HepG2 (cell line): Measurements from ENCODE around the gene TBCEL. TPM values are rescaled to one million over a fixed set of nuclear protein-coding genes. Genes with fewer than 3 reads are reported as not detected.

Source experiments
- AKAP8 ChIP-seq: sonication (generic); formaldehyde crosslinking; IDR thresholded peaks from 2 replicates; pipeline ENCODE4 v1.5.1; 2020; ENCODE audit warnings: mild to moderate bottlenecking, missing genetic modification reagents
- ARID3A ChIP-seq: IDR thresholded peaks from 2 replicates; pipeline ENCODE4 v1.6.1; 2012; ENCODE audit warnings: low read depth, low read length, improper control_type of control experiment
- ATF1 ChIP-seq: IDR thresholded peaks from 2 replicates; pipeline ENCODE4 v1.6.1; 2016; ENCODE audit warnings: mild to moderate bottlenecking, control low read depth
- ATRX ChIP-seq: sonication (generic); formaldehyde crosslinking; IDR thresholded peaks from 2 replicates; pipeline ENCODE4 v1.4.0; 2020; ENCODE audit warnings: missing genetic modification reagents, borderline replicate concordance
- CCDC6 ChIP-seq: sonication (generic); formaldehyde crosslinking; IDR thresholded peaks from 2 replicates; pipeline ENCODE4 v1.8.1; 2022; ENCODE audit warnings: mild to moderate bottlenecking, missing genetic modification reagents, moderate library complexity
- CHCHD3 ChIP-seq: sonication (generic); formaldehyde crosslinking; IDR thresholded peaks from 2 replicates; pipeline ENCODE4 v1.8.0; 2022; ENCODE audit warnings: mild to moderate bottlenecking, missing genetic modification reagents, moderate library complexity
- GATAD1 ChIP-seq: IDR thresholded peaks from 2 replicates; pipeline ENCODE4 v1.6.1; 2016; ENCODE audit warnings: missing genetic modification reagents, missing compliant biosample characterization
- GFI1 ChIP-seq: sonication (generic); formaldehyde crosslinking; IDR thresholded peaks from 2 replicates; pipeline ENCODE4 v1.5.0; 2020; ENCODE audit warnings: missing genetic modification reagents, mild to moderate bottlenecking, borderline replicate concordance
- GLMP ChIP-seq: sonication (generic); formaldehyde crosslinking; IDR thresholded peaks from 2 replicates; pipeline ENCODE4 v1.9.0; 2021; ENCODE audit warnings: missing genetic modification reagents, mild to moderate bottlenecking, borderline replicate concordance
- IKZF4 ChIP-seq: sonication (generic); formaldehyde crosslinking; IDR thresholded peaks from 2 replicates; pipeline ENCODE4 v1.5.1; 2020; ENCODE audit warnings: borderline replicate concordance, mild to moderate bottlenecking, low read depth, missing genetic modification reagents; ENCODE audit errors: not compliant biosample characterization
- MTF2 ChIP-seq: sonication (generic); formaldehyde crosslinking; IDR thresholded peaks from 2 replicates; pipeline ENCODE4 v1.5.0; 2020; ENCODE audit warnings: missing genetic modification reagents, borderline replicate concordance
- POLR2A ChIP-seq, 2 experiments: IDR thresholded peaks; 2 replicates each; pipeline ENCODE4 v1.6.1; 2011; ENCODE audit warnings: low read depth in 2 of 2, low read length in 2 of 2, mild to moderate bottlenecking in 1 of 2, moderate library complexity in 1 of 2; ENCODE audit not compliant: insufficient read depth in 1 of 2
- POLR2AphosphoS2 ChIP-seq: IDR thresholded peaks from 2 replicates; pipeline ENCODE4 v1.6.1; 2011; ENCODE audit warnings: low read depth, low read length, improper control_type of control experiment
- RBM39 ChIP-seq: fragments of 200-400 bp; formaldehyde crosslinking; IDR thresholded peaks from one replicate; pipeline ENCODE4 v1.6.1; 2018; ENCODE audit warnings: antibody characterized with exemption, mild to moderate bottlenecking, low read depth, low read length; ENCODE audit not compliant: poor library complexity, severe bottlenecking
- RXRA ChIP-seq: sonication (generic); formaldehyde crosslinking; IDR thresholded peaks from 2 replicates; pipeline ENCODE4 v1.5.1; 2020; ENCODE audit warnings: missing genetic modification reagents
- SAP130 ChIP-seq: IDR thresholded peaks from 2 replicates; pipeline ENCODE4 v1.6.1; 2016; ENCODE audit warnings: low read depth
- SOX13 ChIP-seq, 3 experiments: fragments of 450-650 bp in 1 of 3; sonication (generic) in 1 of 3; formaldehyde crosslinking in 1 of 3; IDR thresholded peaks in 2 of 3; conservative IDR thresholded peaks in 1 of 3; 2 replicates each; pipeline versions ENCODE4 v1.5.0 to v1.6.1; 2016 to 2020; ENCODE audit warnings: antibody characterized with exemption in 1 of 3, mild to moderate bottlenecking in 1 of 3, missing compliant biosample characterization in 1 of 3, missing genetic modification reagents in 1 of 3, moderate library complexity in 1 of 3
- SSRP1 ChIP-seq: IDR thresholded peaks from 2 replicates; pipeline ENCODE4 v1.6.1; 2016; ENCODE audit warnings: control low read depth
- ZBTB7A ChIP-seq: sonication (generic); formaldehyde crosslinking; IDR thresholded peaks from 2 replicates; pipeline ENCODE4 v1.8.0; 2022; ENCODE audit warnings: mild to moderate bottlenecking, missing genetic modification reagents
- ZFP37 ChIP-seq: sonication (generic); formaldehyde crosslinking; IDR thresholded peaks from 2 replicates; pipeline ENCODE4 v1.4.0; 2020; ENCODE audit warnings: missing genetic modification reagents, borderline replicate concordance
- ZNF121 ChIP-seq: sonication (generic); formaldehyde crosslinking; IDR thresholded peaks from 2 replicates; pipeline ENCODE4 v1.5.0; 2020; ENCODE audit warnings: mild to moderate bottlenecking, missing genetic modification reagents
- ZNF205 ChIP-seq: IDR thresholded peaks from 2 replicates; pipeline ENCODE4 v1.6.1; 2018; ENCODE audit warnings: missing biosample characterization, missing genetic modification reagents
- ZNF431 ChIP-seq: sonication (generic); formaldehyde crosslinking; IDR thresholded peaks from 2 replicates; pipeline ENCODE4 v1.9.0; 2022; ENCODE audit warnings: missing genetic modification reagents, low read depth, mild to moderate bottlenecking, borderline replicate concordance
- ZNF543 ChIP-seq: sonication (generic); formaldehyde crosslinking; IDR thresholded peaks from 2 replicates; pipeline ENCODE4 v1.4.0; 2020; ENCODE audit warnings: mild to moderate bottlenecking, missing genetic modification reagents
- ZNF546 ChIP-seq: sonication (generic); formaldehyde crosslinking; conservative IDR thresholded peaks from 2 replicates; pipeline ENCODE4 v1.8.1; 2023; ENCODE audit warnings: mild to moderate bottlenecking, missing genetic modification reagents
- ZNF547 ChIP-seq: sonication (generic); formaldehyde crosslinking; IDR thresholded peaks from 2 replicates; pipeline ENCODE4 v1.5.1; 2020; ENCODE audit warnings: mild to moderate bottlenecking, missing genetic modification reagents
- ZNF552 ChIP-seq: sonication (generic); formaldehyde crosslinking; IDR thresholded peaks from 2 replicates; pipeline ENCODE4 v1.9.0; 2022; ENCODE audit warnings: missing genetic modification reagents, mild to moderate bottlenecking, borderline replicate concordance
- ZNF703 ChIP-seq: sonication (generic); formaldehyde crosslinking; IDR thresholded peaks from 2 replicates; pipeline ENCODE4 v1.5.1; 2020; ENCODE audit warnings: missing genetic modification reagents, mild to moderate bottlenecking, moderate library complexity, borderline replicate concordance
- ZZZ3 ChIP-seq: sonication (generic); formaldehyde crosslinking; IDR thresholded peaks from 2 replicates; pipeline ENCODE4 v1.4.0; 2020; ENCODE audit warnings: missing genetic modification reagents, mild to moderate bottlenecking, borderline replicate concordance
- polyA plus RNA-seq, 8 experiments: library from polyadenylated mRNA; depleted of rRNA in 3 of 8; stranded (reverse) in 7 of 8; unstranded in 1 of 8; fragments of >200 nt; fragmentation: Illumina TruSeq in 4 of 8; extraction: Trizol in 4 of 8; gene quantifications; 2 replicates each; pipeline versions ENCODE4 v1.2.1 to v1.2.3, GENCODE V29; 2011 to 2016; ENCODE audit warnings: low read depth in 4 of 8, missing spikeins in 1 of 8, mixed read lengths in 1 of 8; ENCODE audit not compliant: insufficient read depth in 1 of 8
- total RNA-seq, 5 experiments: library from RNA; depleted of rRNA; stranded (reverse); fragments of >200 nt; fragmentation: Illumina TruSeq; extraction: Trizol; gene quantifications; 2 replicates each; pipeline ENCODE4 v1.2.3, GENCODE V29; 2016; ENCODE audit warnings: low read depth in 1 of 5

TBCEL gene
- total and polyA plus RNA-seq, 2 of the 13 experiments (the other 11 are each of a cell fraction or from before 2014, with no cell fraction given), result 6.1 to 12.5 TPM

GRCh38 chr11:121023848-121024751, at the start of gene TBCEL (continued):
- TF ChIP-seq GFI1, result no peak
- TF ChIP-seq ARID3A, result no peak
- no peak for TF ChIP-seq ZFP37 (CRISPR knock-in tag)
- no peak for TF ChIP-seq ZNF121 (CRISPR knock-in tag)
- no peak; the same call in 1 of the 2 replicates for TF ChIP-seq ZNF431 (CRISPR knock-in tag)
- TF ChIP-seq ZNF205 (CRISPR knock-in tag), result no peak
- peak; percentile 87 for TF ChIP-seq GATAD1 (CRISPR knock-in tag)
- TF ChIP-seq ZNF703 (CRISPR knock-in tag), result no peak; the same call in 1 of the 2 replicates
- no peak for TF ChIP-seq ZNF543
- no peak for TF ChIP-seq SSRP1 (CRISPR knock-in tag)
- no peak for TF ChIP-seq SOX13 (IDR thresholded peaks at IDR 0.05)
- TF ChIP-seq SOX13 (CRISPR knock-in tag; conservative IDR thresholded peaks at IDR 0.05 in 1 of 2, IDR thresholded peaks at IDR 0.05 in 1 of 2), result peak in 1 of 2 experiments; percentile 57; a peak in 1 of 4 replicates
- TF ChIP-seq POLR2AphosphoS2, result no peak
- TF ChIP-seq CHCHD3 (CRISPR knock-in tag), result no peak
- no peak for TF ChIP-seq ATF1 (CRISPR knock-in tag)
- TF ChIP-seq ZNF546 (CRISPR knock-in tag), result 0 out of 2 replicates have a peak, but pooled peaks have one; percentile 73
- no peak; the same call in 1 of the 2 replicates for TF ChIP-seq ZNF552 (CRISPR knock-in tag)
- TF ChIP-seq ZBTB7A (CRISPR knock-in tag), result no peak
- TF ChIP-seq MTF2, result no peak
- TF ChIP-seq ZNF547, result peak; percentile 81
- no peak for TF ChIP-seq AKAP8
- TF ChIP-seq IKZF4, result peak; percentile 68
- peak; percentile 51; the same call in 1 of the 2 replicates for TF ChIP-seq ZZZ3 (CRISPR knock-in tag)
- peak in 1 of 2 experiments; percentile 51; a peak in 2 of 4 replicates for TF ChIP-seq POLR2A (IDR thresholded peaks at IDR 0.05; ENCODE audit: insufficient read depth in 1 of 2, low read depth in 2 of 2, low read length in 2 of 2)
- TF ChIP-seq SAP130 (CRISPR knock-in tag), result peak; percentile 96
- TF ChIP-seq GLMP (CRISPR knock-in tag), result no peak
- peak; percentile 57 for TF ChIP-seq RBM39
- no peak for TF ChIP-seq ATRX (CRISPR knock-in tag)
- no peak for TF ChIP-seq CCDC6 (CRISPR knock-in tag)
- TF ChIP-seq RXRA, result peak; percentile 98
